H1 (cell line): ENCODE results near the gene C20orf144. TPM values are rescaled to one million over a fixed set of nuclear protein-coding genes. Genes with fewer than 3 reads are reported as not detected.
"Not testable (repeated sequence)": the region's sequence is repeated elsewhere in the genome, so short reads cannot be mapped to it uniquely, and the experiment has no call there.

Experiments used
- CTCF ChIA-PET: fragments of 300-600 bp; sonication (Branson Sonifier 250); formaldehyde crosslinking; loops from one replicate; lab custom pipeline; 2021; ENCODE audit not compliant: partially characterized antibody; lab: Charles Lee
- POLR2A ChIA-PET: fragments of 300-600 bp; sonication (Branson Sonifier 250); formaldehyde crosslinking; loops from one replicate; lab custom pipeline; 2021; ENCODE audit warnings: inconsistent platforms; ENCODE audit not compliant: partially characterized antibody; lab: Charles Lee
- DNase-seq, 2 experiments: peaks; one replicate each; pipeline versions ENCODE4 v3.0.0 to v3.0.0-alpha.2; 2010 to 2022; ENCODE audit warnings: low spot score in 2 of 2, low read depth in 1 of 2, mixed read lengths in 1 of 2
- FAIRE-seq: peaks from 2 replicates; lab custom pipeline; 2011; peaks lifted over from hg19 to GRCh38; lab: Jason Lieb, UNC
- H2AFZ ChIP-seq: 2 replicates; pipeline ENCODE4 v1.8.1; 2012; ENCODE audit warnings: low read length, inconsistent platforms
- H2AK5ac ChIP-seq: 2 replicates; pipeline ENCODE4 v1.6.1; 2013; ENCODE audit warnings: low read depth, low read length
- H2BK120ac ChIP-seq: replicated peaks from 2 replicates; pipeline ENCODE3; 2013; ENCODE audit warnings: low read depth, low read length, inconsistent platforms
- H2BK12ac ChIP-seq: 2 replicates; pipeline ENCODE4 v1.6.1; 2013; ENCODE audit warnings: low read depth, low read length
- H2BK15ac ChIP-seq: 2 replicates; pipeline ENCODE4 v1.6.1; 2013; ENCODE audit warnings: low read length
- H2BK20ac ChIP-seq: 2 replicates; pipeline ENCODE4 v1.6.1; 2013; ENCODE audit warnings: low read length
- H2BK5ac ChIP-seq: 2 replicates; pipeline ENCODE4 v1.6.1; 2013; ENCODE audit warnings: low read depth, low read length
- H3K14ac ChIP-seq: 2 replicates; pipeline ENCODE4 v1.6.1; 2013; ENCODE audit warnings: inconsistent platforms; ENCODE audit not compliant: insufficient read length
- H3K18ac ChIP-seq: 2 replicates; pipeline ENCODE4 v1.6.1; 2013; ENCODE audit warnings: low read length; ENCODE audit errors: extremely low read depth
- H3K23ac ChIP-seq: 2 replicates; pipeline ENCODE4 v1.6.1; 2013; ENCODE audit warnings: inconsistent platforms; ENCODE audit not compliant: insufficient read length
- H3K23me2 ChIP-seq: 2 replicates; pipeline ENCODE4 v1.6.1; 2013; ENCODE audit warnings: low read depth, low read length
- H3K27ac ChIP-seq: 2 replicates; pipeline ENCODE4 v1.6.1; 2011; ENCODE audit warnings: low read depth, low read length, inconsistent platforms
- H3K27me3 ChIP-seq, 4 experiments: replicated peaks in 1 of 4; 1 replicate in 1 of 4; 2 replicates in 3 of 4; pipeline versions ENCODE4 v1.6.1 to v1.8.1; 2011 to 2013; ENCODE audit warnings: low read length in 3 of 4, mild to moderate bottlenecking in 3 of 4, inconsistent platforms in 2 of 4, mixed read lengths in 2 of 4, moderate library complexity in 1 of 4; ENCODE audit not compliant: control insufficient read depth in 3 of 4, insufficient read depth in 3 of 4; ENCODE audit errors: extremely low read depth in 1 of 4
- H3K36me3 ChIP-seq, 4 experiments: 2 replicates each; pipeline versions ENCODE4 v1.6.1 to v1.8.1; 2011 to 2013; ENCODE audit warnings: mild to moderate bottlenecking in 4 of 4, low read length in 3 of 4, moderate library complexity in 2 of 4, control low read depth in 1 of 4, inconsistent platforms in 1 of 4; ENCODE audit not compliant: insufficient read depth in 4 of 4, control insufficient read depth in 2 of 4
- H3K4ac ChIP-seq: replicated peaks from 2 replicates; pipeline ENCODE3; 2013; ENCODE audit warnings: low read length, low read depth, mixed read lengths, inconsistent platforms; ENCODE audit not compliant: insufficient read length
- H3K4me1 ChIP-seq, 4 experiments: replicated peaks in 1 of 4; 1 replicate in 1 of 4; 2 replicates in 3 of 4; pipeline versions ENCODE4 v1.6.1 to v1.8.1; 2011 to 2013; ENCODE audit warnings: low read length in 3 of 4, inconsistent platforms in 2 of 4, mixed read lengths in 1 of 4; ENCODE audit not compliant: insufficient read depth in 4 of 4, control insufficient read depth in 3 of 4
- H3K4me2 ChIP-seq, 2 experiments: 2 replicates each; pipeline versions ENCODE4 v1.6.1 to v1.8.1; 2011 to 2013; ENCODE audit warnings: low read depth in 2 of 2, low read length in 2 of 2, control low read depth in 1 of 2, inconsistent platforms in 1 of 2, mild to moderate bottlenecking in 1 of 2; ENCODE audit not compliant: insufficient read depth in 1 of 2
- H3K4me3 ChIP-seq, 4 experiments: fragments of 200-600, 300-600 bp in 1 of 4; sonication (generic), shearing (Covaris generic), sonication (Bioruptor Twin) in 1 of 4; 2 replicates each; pipeline versions ENCODE4 v1.5.1 to v1.8.1; 2011 to 2016; ENCODE audit warnings: low read length in 4 of 4, low read depth in 3 of 4, control low read depth in 2 of 4, inconsistent platforms in 2 of 4, mild to moderate bottlenecking in 2 of 4, mixed read lengths in 1 of 4, moderate library complexity in 1 of 4; ENCODE audit not compliant: insufficient read depth in 2 of 4; ENCODE audit errors: extremely low read depth in 1 of 4
- H3K56ac ChIP-seq: replicated peaks from 2 replicates; pipeline ENCODE3; 2013; ENCODE audit warnings: low read depth, mild to moderate bottlenecking, mixed read lengths, low read length, inconsistent platforms; ENCODE audit not compliant: insufficient read length
- H3K79me1 ChIP-seq: 2 replicates; pipeline ENCODE4 v1.6.1; 2013; ENCODE audit warnings: low read depth, low read length, control low read depth
- H3K79me2 ChIP-seq, 2 experiments: 2 replicates each; pipeline versions ENCODE4 v1.6.1 to v1.8.1; 2012 to 2013; ENCODE audit warnings: low read length in 2 of 2, mild to moderate bottlenecking in 2 of 2, inconsistent platforms in 1 of 2; ENCODE audit not compliant: insufficient read depth in 2 of 2, control insufficient read depth in 1 of 2
- H3K9ac ChIP-seq, 4 experiments: replicated peaks in 1 of 4; 1 replicate in 1 of 4; 2 replicates in 3 of 4; pipeline versions ENCODE4 v1.6.1 to v1.8.1; 2011 to 2013; ENCODE audit warnings: low read depth in 3 of 4, low read length in 3 of 4, control low read depth in 2 of 4, mild to moderate bottlenecking in 2 of 4, moderate library complexity in 2 of 4, inconsistent platforms in 1 of 4; ENCODE audit errors: extremely low read depth in 1 of 4
- H3K9me3 ChIP-seq, 2 experiments: 2 replicates each; pipeline versions ENCODE4 v1.6.1 to v1.8.1; 2012 to 2013; ENCODE audit warnings: mild to moderate bottlenecking in 2 of 2, moderate library complexity in 2 of 2, control low read depth in 1 of 2, inconsistent platforms in 1 of 2, low read depth in 1 of 2, low read length in 1 of 2, mixed read lengths in 1 of 2; ENCODE audit not compliant: insufficient read depth in 2 of 2
- H4K20me1 ChIP-seq, 2 experiments: replicated peaks in 1 of 2; 2 replicates each; pipeline versions ENCODE3 to v1.8.1; 2011 to 2013; ENCODE audit warnings: inconsistent platforms in 2 of 2, low read length in 2 of 2, mild to moderate bottlenecking in 1 of 2; ENCODE audit not compliant: insufficient read depth in 2 of 2, control insufficient read depth in 1 of 2
- H4K5ac ChIP-seq: 2 replicates; pipeline ENCODE4 v1.6.1; 2013; ENCODE audit warnings: low read length, low read depth, mixed read lengths, inconsistent platforms; ENCODE audit not compliant: insufficient read length
- H4K8ac ChIP-seq: 2 replicates; pipeline ENCODE4 v1.8.0; 2013; ENCODE audit warnings: mild to moderate bottlenecking, moderate library complexity, low read length, inconsistent platforms; ENCODE audit not compliant: insufficient read depth; ENCODE audit errors: extremely low read depth
- H4K91ac ChIP-seq: replicated peaks from 2 replicates; pipeline ENCODE3; 2013; ENCODE audit warnings: low read length, mixed read lengths, inconsistent platforms; ENCODE audit not compliant: insufficient read length
- WGBS, 2 experiments: shearing (Covaris generic) in 1 of 2; methylation state at CpG; one replicate each; pipeline versions ENCODE4 v1.1.6 to v1.1.7; 2013 to 2015; ENCODE audit warnings: low lambda C conversion rate in 2 of 2, mixed read lengths in 2 of 2, inconsistent platforms in 1 of 2, low coverage in 1 of 2, missing lambda C conversion rate in 1 of 2; ENCODE audit not compliant: insufficient replicate concordance in 2 of 2, insufficient coverage in 1 of 2, insufficient read length in 1 of 2; ENCODE audit errors: extremely low coverage in 1 of 2, missing lambda C conversion rate in 1 of 2; 5-methylcytosine and 5-hydroxymethylcytosine counted together
- polyA plus RNA-seq, 7 experiments: library from polyadenylated mRNA; depleted of rRNA in 3 of 7; stranded (reverse) in 5 of 7; unstranded in 2 of 7; fragments of >200 nt in 5 of 7; fragments of 200-250 nt in 2 of 7; gene quantifications; 1 replicate in 5 of 7; 2 replicates in 1 of 7; 4 replicates in 1 of 7; pipeline versions ENCODE4 v1.2.1 to v1.2.3, GENCODE V29; 2011 to 2013; ENCODE audit warnings: missing spikeins in 2 of 7, mixed read lengths in 2 of 7
- total RNA-seq: library from RNA; stranded (reverse); fragmentation: NEBNext Ultra II Directional; extraction: Animal tissue kit (Norgen Biotek cat#: 25700); gene quantifications from 2 replicates; pipeline ENCODE4 v1.2.1, GENCODE V29; 2021

Gene C20orf144
- total and polyA plus RNA-seq, 2 of the 8 experiments (the other 6 are each of a cell fraction or from before 2014, with no cell fraction given) = 0.21 to 0.24 TPM

- DNase-seq, H4K8ac ChIP-seq, H3K14ac ChIP-seq, H2AFZ ChIP-seq, H4K91ac ChIP-seq, H2AK5ac ChIP-seq, CTCF ChIA-PET, H3K79me1 ChIP-seq, FAIRE-seq, H2BK5ac ChIP-seq, H2BK15ac ChIP-seq, H3K56ac ChIP-seq, H3K36me3 ChIP-seq, H3K23me2 ChIP-seq, H3K79me2 ChIP-seq, H3K4me3 ChIP-seq, H3K4ac ChIP-seq, H3K9ac ChIP-seq, H2BK120ac ChIP-seq, H3K18ac ChIP-seq, H3K27me3 ChIP-seq, H3K4me1 ChIP-seq, H3K27ac ChIP-seq, H2BK12ac ChIP-seq, H4K5ac ChIP-seq, H4K20me1 ChIP-seq, POLR2A ChIA-PET, H3K4me2 ChIP-seq, H3K23ac ChIP-seq, H2BK20ac ChIP-seq: not testable (repeated sequence)
- H3K9me3 ChIP-seq = peaks cover 5 to 29% of the 10 kb centered on the region in 2 experiments; a peak in 2 of 4 replicates
- 88% methylated on average over 8 of the region's 27 CpGs; no CpG with 5 or more reads in 1 of the 2 experiments for WGBS, 2 experiments
Measured at GRCh38 chr20:33698966-33699365, 36.8 kb downstream of the C20orf144 start.
